Activated gamma-delta T cell treated with anti-CD3 and anti-CD28 coated beads, Interleukin-2, amount 50 U/mL, for 16 hours (primary cell): ENCODE data around the gene ATP11A.

Experiments used
- DNase-seq: peaks from one replicate; pipeline ENCODE4 v3.0.0-alpha.2; 2020; ENCODE audit warnings: low read depth

The ATP11A gene

DNA sequence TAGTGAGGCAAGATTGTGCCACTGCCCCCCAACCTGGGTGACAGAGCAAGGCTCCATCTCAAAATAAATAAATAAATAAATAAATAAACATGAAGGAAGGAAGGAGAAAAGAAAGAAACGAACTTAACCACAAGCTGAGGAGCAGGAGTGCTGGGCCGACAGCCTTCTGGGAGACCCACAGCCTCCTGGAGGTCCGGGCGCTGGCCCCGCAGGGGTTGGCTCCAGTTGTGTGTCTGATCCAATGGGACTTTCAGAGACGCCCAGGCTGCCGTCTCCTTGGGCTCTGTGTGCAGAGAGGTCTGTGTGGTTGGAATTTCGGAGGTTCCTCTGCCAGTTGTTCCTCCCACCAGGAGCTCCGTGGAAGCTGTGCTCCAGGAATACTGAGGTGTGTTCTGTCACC lies 243.1 kb downstream of the ATP11A start:
- DNase-seq, result no peak

DNA sequence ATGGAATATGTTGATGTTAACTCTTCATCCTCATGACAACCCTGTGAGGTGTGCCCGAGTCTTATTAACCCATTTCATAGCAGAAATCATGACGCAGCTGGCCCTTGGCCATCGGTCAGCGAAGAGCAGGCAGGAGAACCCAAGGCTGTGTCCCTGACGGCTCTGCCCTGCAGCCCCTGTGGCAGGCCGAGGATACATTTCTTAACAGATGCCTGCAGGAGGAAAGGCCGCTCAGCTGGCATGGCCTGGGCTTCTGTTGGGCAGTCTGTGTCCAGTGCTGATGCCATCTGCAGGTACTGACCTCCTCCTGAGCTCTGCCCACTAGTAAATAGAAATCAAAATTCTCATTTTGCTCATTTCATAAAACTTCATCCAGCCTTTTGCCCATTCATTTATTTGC lies 243.8 kb downstream of the ATP11A start:
- DNase-seq, result no peak

DNA sequence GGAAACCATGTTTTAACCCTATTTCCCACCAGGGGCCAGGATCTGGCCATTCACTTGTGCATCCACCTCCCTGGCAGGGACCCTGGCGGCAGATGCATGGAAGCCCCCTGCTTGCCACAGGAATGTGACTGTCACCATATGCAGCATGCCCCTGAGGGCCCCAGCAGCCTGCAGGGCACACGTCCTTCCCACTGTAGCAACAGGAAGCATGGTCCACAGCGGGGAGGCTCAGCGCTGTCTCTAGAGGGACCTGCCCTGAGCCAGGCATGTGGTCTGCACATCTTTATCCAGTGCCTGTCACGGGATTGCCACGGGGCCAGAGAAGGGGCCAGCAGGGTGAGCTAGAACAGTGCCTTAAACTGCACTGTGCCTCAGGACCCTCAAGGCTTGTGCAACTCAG lies 244.2 kb downstream of the ATP11A start:
- DNase-seq, result no peak
